Gastrocnemius medialis (tissue), 4 donors: ENCODE data around the gene SLC7A11.

Experiments
- CTCF ChIP-seq, 5 experiments: fragments of 450-650 bp in 3 of 5; fragments of 200-600 bp in 2 of 5; sonication (generic) in 2 of 5; IDR thresholded peaks in 4 of 5; conservative IDR thresholded peaks in 1 of 5; 1 replicate in 4 of 5; 2 replicates in 1 of 5; pipeline ENCODE4 v1.5.1; 2016 to 2019; ENCODE audit warnings: antibody characterized with exemption in 5 of 5, mild to moderate bottlenecking in 3 of 5, moderate library complexity in 3 of 5
- POLR2A ChIP-seq, 2 donors: fragments of 450-650 bp; IDR thresholded peaks; one replicate each; pipeline ENCODE4 v1.6.1; 2017; ENCODE audit warnings: antibody characterized with exemption in 2 of 2, mild to moderate bottlenecking in 2 of 2, moderate library complexity in 2 of 2

- TF ChIP-seq CTCF (IDR thresholded peaks at IDR 0.05 in 4 of 5, conservative IDR thresholded peaks at IDR 0.05 in 1 of 5) (no peak), POLR2A (IDR thresholded peaks at IDR 0.05) (no peak)
Measured at GRCh38 chr4:138205531-138206233, 36.5 kb downstream of the SLC7A11 start.
